T-cell (primary cell): ENCODE results near the gene FLT1. TPM values are rescaled to one million over a fixed set of nuclear protein-coding genes. Genes with fewer than 3 reads are reported as not detected.

Source experiments
- ATAC-seq, 4 experiments: fragments of 200-7000 bp in 3 of 4; fragments of 150-1000 bp in 1 of 4; cut with Tn5 transposase; replicated peaks in 1 of 4; 1 replicate in 3 of 4; 2 replicates in 1 of 4; pipeline ENCODE4 v1.10.0; 2021; ENCODE audit warnings: moderate library complexity in 3 of 4, mild to moderate bottlenecking in 2 of 4, moderate number of reproducible peaks in 1 of 4
- CTCF ChIA-PET, 2 donors: fragments of 300-600 bp; sonication (Branson Sonifier 250); formaldehyde crosslinking; loops; one replicate each; lab custom pipeline; 2022; ENCODE audit warnings: antibody characterized with exemption in 2 of 2; lab: Charles Lee
- POLR2A ChIA-PET, 2 donors: fragments of 300-600 bp; sonication (Branson Sonifier 250); formaldehyde crosslinking; loops; one replicate each; lab custom pipeline; 2022; ENCODE audit warnings: antibody characterized with exemption in 2 of 2; lab: Charles Lee
- DNase-seq, 35 experiments: peaks; one replicate each; pipeline versions ENCODE4 v3.0.0 to v3.0.0-alpha.2; 2013 to 2023
- H3K27ac ChIP-seq: one replicate; pipeline ENCODE4 v1.5.1; 2013; ENCODE audit warnings: low read length
- H3K27me3 ChIP-seq, 2 experiments: replicated peaks in 1 of 2; 1 replicate in 1 of 2; 2 replicates in 1 of 2; pipeline versions ENCODE4 v1.6.1 to v1.7.0; 2013; ENCODE audit warnings: low read length in 1 of 2, mixed read lengths in 1 of 2; ENCODE audit not compliant: control insufficient read depth in 2 of 2, insufficient read depth in 2 of 2; ENCODE audit errors: extremely low read depth in 1 of 2
- H3K36me3 ChIP-seq, 2 donors: 1 replicate in 1 of 2; 2 replicates in 1 of 2; pipeline versions ENCODE4 v1.6.1 to v1.7.0; 2013; ENCODE audit warnings: low read length in 1 of 2; ENCODE audit not compliant: control insufficient read depth in 2 of 2, insufficient read depth in 1 of 2; ENCODE audit errors: extremely low read depth in 1 of 2
- H3K4me1 ChIP-seq, 2 experiments: 1 replicate in 1 of 2; 2 replicates in 1 of 2; pipeline versions ENCODE4 v1.6.1 to v1.7.0; 2013; ENCODE audit warnings: low read length in 2 of 2, mixed read lengths in 1 of 2; ENCODE audit not compliant: insufficient read depth in 2 of 2, control insufficient read depth in 1 of 2; ENCODE audit errors: extremely low read depth in 1 of 2
- H3K4me3 ChIP-seq, 2 donors: 1 replicate in 1 of 2; 2 replicates in 1 of 2; pipeline versions ENCODE4 v1.5.1 to v1.7.0; 2013; ENCODE audit warnings: mild to moderate bottlenecking in 2 of 2, low read length in 1 of 2, moderate library complexity in 1 of 2; ENCODE audit not compliant: control insufficient read depth in 1 of 2; ENCODE audit errors: extremely low read depth in 1 of 2
- H3K9me3 ChIP-seq: 2 replicates; pipeline ENCODE4 v1.7.0; 2013
- H3K27ac Mint-ChIP-seq, 2 donors: one replicate each; pipeline ENCODE4 v1.8.0; 2020 to 2021; ENCODE audit warnings: mild to moderate bottlenecking in 2 of 2, mixed read lengths in 2 of 2
- H3K27me3 Mint-ChIP-seq, 2 donors: one replicate each; pipeline ENCODE4 v1.8.0; 2021 to 2022; ENCODE audit warnings: mixed read lengths in 2 of 2
- H3K36me3 Mint-ChIP-seq: one replicate; pipeline ENCODE4 v1.8.0; 2021; ENCODE audit warnings: mixed read lengths
- H3K4me1 Mint-ChIP-seq, 3 donors: one replicate each; pipeline ENCODE4 v1.8.0; 2020 to 2022; ENCODE audit warnings: mixed read lengths in 3 of 3, mild to moderate bottlenecking in 1 of 3
- H3K4me3 Mint-ChIP-seq, 3 donors: one replicate each; pipeline ENCODE4 v1.8.0; 2020 to 2022; ENCODE audit warnings: mild to moderate bottlenecking in 3 of 3, mixed read lengths in 3 of 3, moderate library complexity in 3 of 3
- H3K9me3 Mint-ChIP-seq, 3 donors: one replicate each; pipeline ENCODE4 v1.8.0; 2020 to 2022; ENCODE audit warnings: mixed read lengths in 3 of 3
- WGBS: methylation state at CpG from one replicate; pipeline ENCODE4 v1.1.5; 2013; ENCODE audit warnings: missing lambda C conversion rate; ENCODE audit not compliant: insufficient coverage; 5-methylcytosine and 5-hydroxymethylcytosine counted together
- total RNA-seq, 35 experiments: library from RNA in 6 of 35; stranded (reverse) in 6 of 35; fragments of 120-200 nt in 1 of 35; gene quantifications; one replicate each; pipeline versions ENCODE4 v1.2.1 to v1.2.4 and lab custom pipeline; 2013 to 2026

Gene FLT1
- total RNA-seq, 5 donors from 2014 or later (not counting 1 experiment from before 2014, with no cell fraction given): 0.56 to 2.9 (median 1.6) TPM

DNA sequence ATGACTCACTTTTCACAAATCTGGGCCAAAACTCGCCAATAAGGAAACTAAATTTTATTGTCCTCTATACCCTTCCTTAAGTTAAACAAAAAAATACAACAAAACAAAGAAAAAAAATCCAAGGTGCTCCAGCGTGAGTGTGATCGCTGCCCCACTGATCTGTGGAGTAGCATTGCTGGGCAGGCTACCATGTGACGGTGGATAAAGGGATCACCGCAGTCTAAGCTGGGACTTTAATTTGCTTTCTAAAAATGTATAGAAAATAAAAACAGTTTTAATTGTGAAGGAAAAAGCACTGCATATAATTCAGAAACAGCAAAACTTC is 92.9 kb downstream of the FLT1 start:
- Mint-ChIP-seq H3K27me3 (peaks cover 0 to 3% of the 10 kb centered on the region in 2 donors), H3K27ac (no peak overlapping the region), H3K36me3 (no peaks in the 10 kb centered on the region), H3K4me3 (no peak overlapping the region), H3K4me1 (peaks cover 0 to 2% (median 0%) of the 10 kb centered on the region in 3 donors), H3K9me3 (no peaks in the 10 kb centered on the region)
- Histone ChIP-seq H3K27me3 (no peaks in the 10 kb centered on the region), H3K9me3 (no peaks in the 10 kb centered on the region), H3K27ac (no peak overlapping the region), H3K4me3 (no peak overlapping the region), H3K36me3 (no peaks in the 10 kb centered on the region), H3K4me1 (no peaks in the 10 kb centered on the region)
- no peak for DNase-seq
- CTCF ChIA-PET: no interaction called here
- POLR2A ChIA-PET: interaction anchor here in 1 of 2 donors (0.9 kb wide), 1 partner anchor 17 kb away, joined by 3 read pairs; no protein-coding TSS in a partner anchor
- WGBS: 22% methylated on average over 1 of the region's 5 CpGs
- ATAC-seq: no peak

DNA sequence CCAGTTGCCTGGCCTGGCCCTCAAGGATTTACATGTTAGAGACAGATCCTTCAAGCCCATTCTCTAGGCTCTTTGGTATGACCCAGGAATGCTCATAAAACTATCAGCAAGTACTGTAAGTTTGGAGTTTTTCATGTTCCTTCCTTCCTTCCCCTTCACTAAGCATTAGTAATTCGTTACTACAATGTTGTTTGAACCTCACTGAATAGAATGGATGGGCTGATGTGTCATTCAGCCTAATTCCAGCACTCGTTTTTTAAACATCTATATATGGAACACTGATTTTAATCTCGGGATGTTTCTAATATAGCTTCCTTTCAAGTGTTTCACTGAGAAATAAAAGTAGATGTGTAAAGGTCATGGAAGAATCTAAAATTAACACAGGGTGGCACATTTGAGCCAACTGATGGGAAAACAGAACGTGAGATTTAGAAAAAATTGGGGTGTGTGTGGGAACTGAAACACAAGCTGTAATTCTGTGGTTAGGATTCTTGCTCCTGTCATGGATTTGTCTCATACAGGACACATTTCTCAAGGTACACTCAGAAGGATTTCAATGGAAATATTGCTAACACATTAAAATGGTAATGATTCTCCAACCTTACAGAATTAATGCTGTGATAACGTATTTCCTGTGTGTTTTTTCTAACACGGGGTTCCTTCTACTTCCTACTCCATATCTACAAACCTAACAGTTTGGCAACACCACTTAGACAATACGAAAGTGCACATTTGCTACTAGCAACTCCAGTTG is 93.4 kb downstream of the FLT1 start:
- Histone ChIP-seq H3K4me1 (no peaks in the 10 kb centered on the region), H3K4me3 (no peak overlapping the region), H3K27ac (no peak overlapping the region), H3K9me3 (no peaks in the 10 kb centered on the region), H3K27me3 (no peaks in the 10 kb centered on the region), H3K36me3 (no peaks in the 10 kb centered on the region)
- Mint-ChIP-seq H3K9me3 (no peaks in the 10 kb centered on the region), H3K4me3 (no peak overlapping the region), H3K4me1 (peaks cover 0 to 2% (median 0%) of the 10 kb centered on the region in 3 donors), H3K36me3 (no peaks in the 10 kb centered on the region), H3K27ac (no peak overlapping the region), H3K27me3 (peaks cover 0 to 6% of the 10 kb centered on the region in 2 donors)
- WGBS: 38% methylated on average over 2 of the region's 7 CpGs
- no peak for DNase-seq
- no peak for ATAC-seq
- POLR2A ChIA-PET: interaction anchor here in 1 of 2 donors (0.9 kb wide), 1 partner anchor 17 kb away, joined by 3 read pairs; no protein-coding TSS in a partner anchor
- CTCF ChIA-PET: no interaction called here

DNA sequence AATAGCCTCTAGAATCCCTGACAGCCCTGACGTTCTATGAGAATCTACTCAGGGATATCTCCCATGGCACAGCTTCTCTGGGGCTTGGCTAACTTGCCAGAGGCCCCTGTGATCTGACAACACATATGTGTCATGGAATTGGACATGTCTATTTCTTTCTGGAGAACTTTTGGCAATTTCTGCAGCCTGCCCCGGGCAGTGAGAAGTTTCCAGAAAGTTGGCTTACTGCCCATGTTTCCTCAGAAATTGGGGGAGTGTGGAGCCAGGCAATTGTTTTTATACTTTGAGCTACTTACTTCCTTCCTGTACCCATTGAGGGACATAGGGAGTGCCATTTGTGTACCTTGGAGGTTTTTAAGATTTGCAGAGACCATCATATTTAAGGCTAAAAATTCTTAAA is 98.9 kb downstream of the FLT1 start:
- no peak for ATAC-seq
- ChIA-PET CTCF (interaction anchor here (0.5 to 0.6 kb wide), 2 partner anchors 23 to 241 kb away, joined by 3 to 4 read pairs; no protein-coding TSS in a partner anchor), POLR2A (no interaction called here)
- Mint-ChIP-seq H3K4me3 (no peak overlapping the region), H3K27me3 (peaks cover 0 to 5% of the 10 kb centered on the region in 2 donors), H3K36me3 (no peaks in the 10 kb centered on the region), H3K9me3 (no peaks in the 10 kb centered on the region), H3K4me1 (no peaks in the 10 kb centered on the region), H3K27ac (no peak overlapping the region)
- H3K9me3 ChIP-seq: no peaks in the 10 kb centered on the region
- no peaks in the 10 kb centered on the region for H3K27me3 ChIP-seq
- no peaks in the 10 kb centered on the region for H3K4me1 ChIP-seq
- no peak for DNase-seq
- peaks cover 0 to 2% of the 10 kb centered on the region in 2 donors for H3K36me3 ChIP-seq
- 60% methylated on average over 1 of the region's 2 CpGs for WGBS
- H3K4me3 ChIP-seq: no peak overlapping the region
- H3K27ac ChIP-seq: no peak overlapping the region

- Histone ChIP-seq H3K27me3 (peaks cover 0 to under 1% of the 10 kb centered on the region in 2 experiments), H3K4me3 (no peak overlapping the region), H3K9me3 (no peaks in the 10 kb centered on the region), H3K27ac (no peak overlapping the region), H3K36me3 (peaks cover 0 to 2% of the 10 kb centered on the region in 2 donors), H3K4me1 (no peaks in the 10 kb centered on the region)
- no peaks in the 10 kb centered on the region for H3K4me1 Mint-ChIP-seq
- no peaks in the 10 kb centered on the region for H3K9me3 Mint-ChIP-seq
- peaks cover 0 to 5% of the 10 kb centered on the region in 2 donors for H3K27me3 Mint-ChIP-seq
- no peak overlapping the region for H3K27ac Mint-ChIP-seq
- DNase-seq (no peak), ATAC-seq (no peak)
- H3K36me3 Mint-ChIP-seq: no peaks in the 10 kb centered on the region
- 70% methylated on average over 3 of the region's 4 CpGs for WGBS
- ChIA-PET POLR2A (no interaction called here), CTCF (no interaction called here)
- no peak overlapping the region for H3K4me3 Mint-ChIP-seq
Measured at GRCh38 chr13:28394422-28394821, 100.5 kb downstream of the FLT1 start.

- Histone ChIP-seq H3K4me1 (no peaks in the 10 kb centered on the region), H3K27ac (no peak overlapping the region), H3K36me3 (peaks cover 0 to 2% of the 10 kb centered on the region in 2 donors), H3K9me3 (no peaks in the 10 kb centered on the region), H3K4me3 (no peak overlapping the region), H3K27me3 (peaks cover 0 to 3% of the 10 kb centered on the region in 2 experiments)
- H3K36me3 Mint-ChIP-seq: no peaks in the 10 kb centered on the region
- ChIA-PET CTCF (no interaction called here), POLR2A (no interaction called here)
- 93% methylated on average over 3 of the region's 5 CpGs for WGBS
- DNase-seq (no peak), ATAC-seq (no peak)
- H3K4me3 Mint-ChIP-seq: no peak overlapping the region
- peaks cover 0 to 5% of the 10 kb centered on the region in 2 donors for H3K27me3 Mint-ChIP-seq
- no peaks in the 10 kb centered on the region for H3K4me1 Mint-ChIP-seq
- no peaks in the 10 kb centered on the region for H3K9me3 Mint-ChIP-seq
- H3K27ac Mint-ChIP-seq: no peak overlapping the region
Measured at GRCh38 chr13:28392896-28393505, 101.9 kb downstream of the FLT1 start.

DNA sequence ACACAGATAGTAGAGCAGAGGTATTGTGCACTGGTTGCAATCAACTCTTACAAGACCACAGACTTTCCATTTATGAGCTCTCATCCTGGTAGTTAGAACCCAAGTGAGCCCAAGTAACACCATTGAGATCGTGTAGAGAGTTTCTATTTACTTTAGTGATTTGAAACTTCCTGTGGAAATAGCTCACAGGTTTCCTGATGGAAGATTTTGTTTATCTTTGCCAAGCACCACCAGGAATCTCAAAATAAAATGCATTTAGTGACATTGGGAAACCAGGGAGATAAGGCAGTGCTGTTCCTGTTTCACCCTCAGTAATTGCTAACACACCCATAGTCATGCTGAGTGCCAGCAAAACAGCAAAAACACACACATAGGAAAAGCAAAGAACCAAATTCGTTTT is 102.5 kb downstream of the FLT1 start:
- H3K4me3 Mint-ChIP-seq: no peak overlapping the region
- no peak for ATAC-seq
- CTCF ChIA-PET: no interaction called here

More for the DNA sequence above, 102.5 kb downstream of the FLT1 start:
- Mint-ChIP-seq H3K36me3 (no peaks in the 10 kb centered on the region), H3K27me3 (peaks cover 0 to 8% of the 10 kb centered on the region in 2 donors), H3K4me1 (no peaks in the 10 kb centered on the region), H3K27ac (no peak overlapping the region), H3K9me3 (no peaks in the 10 kb centered on the region)
- no peak for DNase-seq
- POLR2A ChIA-PET: no interaction called here
- WGBS: no CpG with 5 or more reads among the region's 2 CpGs
- H3K36me3 ChIP-seq: peaks cover 0 to 2% of the 10 kb centered on the region in 2 donors
- peaks cover 0 to 3% of the 10 kb centered on the region in 2 experiments for H3K27me3 ChIP-seq
- no peaks in the 10 kb centered on the region for H3K9me3 ChIP-seq
- H3K4me1 ChIP-seq: no peaks in the 10 kb centered on the region
- H3K4me3 ChIP-seq: no peak overlapping the region
- no peak overlapping the region for H3K27ac ChIP-seq
